NCI-H748 (cell line): ENCODE measurements around the gene SLC8A2.
A peak's percentile ranks its signal among the peaks of the same experiment; 100 is the strongest.
"Not testable (repeated sequence)": the region's sequence is repeated elsewhere in the genome, so short reads cannot be mapped to it uniquely, and the experiment has no call there.

Experiments
- DNase-seq: peaks from one replicate; lab custom pipeline; 2025; ENCODE audit not compliant: unreplicated experiment; lab: John Stamatoyannopoulos, UW

The SLC8A2 gene

GRCh38 chr19:47415953-47416642 is 55.6 kb downstream of the SLC8A2 start:
- DNase-seq = no peak

- DNase-seq = no peak
Measured at GRCh38 chr19:47414469-47414868, 57.2 kb downstream of the SLC8A2 start.

GRCh38 chr19:47413941-47414340 is 57.8 kb downstream of the SLC8A2 start:
- DNase-seq = no peak

DNA sequence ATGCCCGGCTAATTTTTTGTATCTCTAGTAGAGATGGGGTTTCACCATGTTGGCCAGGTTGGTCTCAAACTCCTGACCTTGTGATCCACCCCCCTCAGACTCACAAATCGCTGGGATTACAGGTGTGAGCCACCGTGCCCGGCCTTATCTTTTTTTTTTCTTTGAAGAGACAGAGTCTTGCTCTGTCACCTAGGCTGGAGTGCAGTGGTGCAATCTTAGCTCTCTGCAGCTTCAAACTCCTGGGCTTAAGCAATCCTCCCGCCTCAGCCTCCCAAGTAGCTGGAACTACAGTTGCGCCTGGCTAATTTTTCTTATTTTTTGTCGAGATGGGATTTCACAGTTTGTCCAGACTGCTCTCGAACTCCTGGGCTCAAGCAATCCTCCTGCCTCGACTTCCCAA is 60.0 kb downstream of the SLC8A2 start:
- not testable (repeated sequence) for DNase-seq

- peak; percentile 41 for DNase-seq
Measured at GRCh38 chr19:47411101-47411500, 60.6 kb downstream of the SLC8A2 start.

DNA sequence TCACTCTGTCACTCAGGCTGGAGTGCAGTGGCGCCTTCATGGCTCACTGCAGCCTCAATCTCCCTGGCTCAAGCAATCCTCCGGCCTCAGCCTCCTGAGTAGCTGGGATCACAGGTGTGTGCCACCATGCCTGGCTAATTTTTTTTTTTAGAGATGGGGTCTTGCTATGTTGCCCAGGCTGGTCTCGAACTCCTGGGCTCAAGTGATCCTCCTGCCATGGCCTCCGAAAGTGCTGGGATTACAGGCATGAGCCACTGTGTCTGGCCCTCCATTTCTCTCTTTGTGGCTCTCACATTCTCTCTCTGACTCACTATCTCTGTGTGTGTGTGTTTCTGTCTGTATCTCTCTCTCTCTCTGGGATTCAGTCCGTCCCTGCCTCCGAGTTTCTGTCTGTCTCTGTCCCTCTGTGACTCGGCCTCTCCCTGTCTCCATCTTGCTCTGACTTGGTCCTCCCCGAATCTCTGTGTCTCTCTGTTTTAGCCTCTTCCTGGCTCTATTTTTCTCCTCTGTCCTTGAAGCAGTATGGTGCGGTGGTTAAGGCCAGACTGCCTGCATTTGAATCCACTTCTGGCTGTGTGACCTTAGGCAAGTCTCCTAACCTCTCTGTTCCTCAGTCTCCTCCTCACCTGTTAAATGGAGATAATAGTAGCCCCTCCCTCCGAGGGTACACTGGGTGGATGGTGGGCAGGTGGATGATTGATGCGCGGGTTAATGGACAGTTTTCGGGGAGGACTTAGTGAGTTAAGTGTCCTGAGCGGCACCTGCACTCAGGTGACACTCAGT is 63.3 kb downstream of the SLC8A2 start:
- DNase-seq = no peak

GRCh38 chr19:47407417-47407774 is 64.3 kb downstream of the SLC8A2 start:
- peak; percentile 44 for DNase-seq

- peak; percentile 73 for DNase-seq
Measured at GRCh38 chr19:47406711-47407416, 64.8 kb downstream of the SLC8A2 start.

DNA sequence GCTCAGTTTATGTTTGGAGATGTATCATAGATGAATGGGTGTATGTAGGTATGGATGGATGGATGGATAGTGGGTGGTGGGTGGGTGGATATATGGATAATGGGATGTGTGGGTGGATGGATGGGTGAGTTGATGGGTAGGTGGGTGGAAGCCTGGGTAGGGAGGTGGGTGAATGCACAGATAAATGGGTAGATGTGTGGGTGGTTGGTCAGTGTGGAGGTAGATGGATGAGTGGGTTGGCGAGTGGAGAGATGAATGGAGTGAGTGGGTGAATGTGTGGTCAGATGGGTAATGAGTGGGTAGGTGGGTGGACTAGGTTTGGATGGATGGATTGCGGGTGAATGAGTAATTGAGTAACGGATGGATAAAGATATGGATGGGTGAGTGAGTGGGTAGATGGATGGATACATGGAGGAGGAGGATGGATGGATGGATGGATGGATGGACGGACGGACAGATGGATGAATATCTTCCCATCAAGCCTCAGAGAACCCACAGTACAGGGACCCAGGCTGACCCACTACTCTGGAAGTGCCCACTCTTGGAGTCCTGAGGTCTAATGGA is 65.8 kb downstream of the SLC8A2 start:
- no peak for DNase-seq

DNA sequence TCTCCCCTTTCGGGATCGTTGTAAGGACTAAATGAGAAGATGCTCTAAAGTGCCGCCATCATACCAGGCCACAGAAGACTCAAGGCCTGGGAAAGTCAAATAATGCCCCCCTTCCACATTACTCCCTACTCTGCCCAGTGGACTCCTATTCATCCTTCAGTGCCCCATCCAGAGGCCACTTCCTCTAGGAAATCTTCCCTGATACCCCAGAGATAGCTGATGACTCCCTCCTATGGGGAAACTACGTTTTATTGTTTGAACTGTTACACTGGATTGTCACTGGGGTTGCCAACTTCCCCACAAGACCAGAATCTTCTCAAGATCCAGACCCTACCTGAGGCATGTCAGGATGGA is 66.5 kb downstream of the SLC8A2 start:
- DNase-seq = no peak

GRCh38 chr19:47404334-47405196 is 67.1 kb downstream of the SLC8A2 start:
- DNase-seq = no peak

DNA sequence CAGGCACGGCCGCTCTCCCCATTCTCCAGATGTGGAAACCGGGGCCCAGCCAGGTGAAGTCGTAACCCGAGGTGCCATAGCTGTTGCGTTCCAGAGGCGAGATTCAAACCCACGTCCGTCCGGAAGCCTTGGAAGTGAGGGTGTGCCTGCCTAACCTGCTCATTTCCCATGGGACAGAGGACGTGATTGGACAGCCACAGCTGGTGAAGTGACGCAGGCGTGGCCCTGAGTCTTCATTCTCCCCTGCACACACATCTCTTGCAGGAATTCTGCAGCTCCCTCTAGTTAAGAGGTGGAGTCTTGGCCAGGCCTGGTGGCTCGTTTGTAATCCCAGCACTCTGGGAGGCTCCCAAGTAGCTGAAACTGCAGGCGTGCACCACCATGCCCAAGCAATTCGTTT is 69.2 kb downstream of the SLC8A2 start:
- no peak for DNase-seq

DNA sequence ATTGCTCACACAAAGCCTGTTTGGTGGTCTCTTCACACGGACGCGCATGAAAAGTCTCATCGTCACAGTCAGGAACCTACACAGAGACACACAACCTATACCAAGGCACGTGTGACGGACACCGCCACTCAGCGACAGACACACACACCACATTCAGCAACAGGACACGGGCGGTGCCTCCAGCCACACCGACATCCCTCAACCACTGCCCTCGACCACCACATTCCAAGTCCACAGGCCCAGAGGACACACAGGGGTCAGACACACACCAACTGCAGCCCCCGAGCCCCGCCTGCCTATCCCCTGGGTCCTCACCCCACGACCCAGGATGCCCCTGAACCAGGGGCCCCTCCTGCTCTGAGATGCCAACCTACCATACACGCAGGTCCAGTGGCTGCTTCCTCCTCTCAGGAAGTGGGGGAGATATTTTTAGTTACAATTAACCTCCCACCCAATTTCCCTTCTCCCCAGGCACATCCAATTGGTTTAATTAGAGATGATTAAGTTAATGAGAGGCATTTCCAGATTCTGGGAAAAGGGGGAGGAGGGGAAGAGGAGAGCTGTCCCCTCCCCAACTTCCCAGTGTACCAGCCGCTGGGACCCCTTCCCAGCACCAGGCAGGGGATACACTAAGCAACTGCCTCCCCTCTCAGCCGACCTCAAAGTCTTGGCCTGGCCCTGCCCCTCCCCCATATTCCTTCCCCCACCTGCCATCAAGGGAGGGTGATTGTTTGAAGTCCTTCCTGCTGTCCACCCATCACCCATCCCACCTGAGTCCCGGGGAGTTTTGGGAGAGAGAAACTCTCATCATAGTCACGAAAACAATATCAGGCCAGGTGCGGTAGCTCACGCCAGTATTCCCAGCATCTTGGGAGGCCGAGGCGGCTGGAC is 72.7 kb downstream of the SLC8A2 start:
- no peak for DNase-seq

DNA sequence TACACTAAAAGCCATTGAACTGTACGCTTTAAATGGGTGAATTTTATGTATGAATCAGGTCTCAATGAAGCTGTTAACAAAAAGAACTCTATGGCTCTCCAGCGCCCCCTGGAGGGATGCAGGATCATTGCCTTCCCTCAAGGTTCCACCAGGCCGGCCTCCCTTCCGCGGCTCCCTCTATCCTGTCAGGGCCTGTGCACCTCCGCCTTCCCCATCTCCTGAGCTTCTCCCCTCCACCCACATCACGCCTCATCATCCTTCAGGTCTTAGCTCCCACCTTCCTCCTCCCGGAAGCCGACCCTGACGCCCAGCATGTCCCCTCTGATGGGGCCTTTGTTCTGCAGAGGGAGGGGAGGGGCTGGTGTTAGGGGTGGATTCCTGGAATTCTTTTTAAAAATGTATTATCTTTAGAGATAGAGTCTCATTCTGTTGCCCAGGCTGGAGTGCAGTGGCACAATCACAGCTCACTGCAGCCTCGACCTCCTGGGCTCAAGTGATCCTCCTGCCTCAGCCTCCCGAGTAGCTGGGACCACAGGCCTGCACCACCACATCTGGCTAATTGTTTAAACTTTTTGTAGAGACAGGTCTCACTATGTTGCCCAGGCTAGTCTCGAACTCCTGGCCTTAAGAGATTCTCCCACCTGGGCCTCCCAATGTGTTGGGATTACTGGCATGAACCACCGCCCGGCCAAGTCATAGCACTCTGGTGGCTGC is 80.0 kb downstream of the SLC8A2 start:
- DNase-seq = peak; percentile 71

- DNase-seq = no peak
Measured at GRCh38 chr19:47390533-47391488, 80.9 kb downstream of the SLC8A2 start.

- peak; percentile 26 for DNase-seq
Measured at GRCh38 chr19:47389150-47389556, 82.5 kb downstream of the SLC8A2 start.

DNA sequence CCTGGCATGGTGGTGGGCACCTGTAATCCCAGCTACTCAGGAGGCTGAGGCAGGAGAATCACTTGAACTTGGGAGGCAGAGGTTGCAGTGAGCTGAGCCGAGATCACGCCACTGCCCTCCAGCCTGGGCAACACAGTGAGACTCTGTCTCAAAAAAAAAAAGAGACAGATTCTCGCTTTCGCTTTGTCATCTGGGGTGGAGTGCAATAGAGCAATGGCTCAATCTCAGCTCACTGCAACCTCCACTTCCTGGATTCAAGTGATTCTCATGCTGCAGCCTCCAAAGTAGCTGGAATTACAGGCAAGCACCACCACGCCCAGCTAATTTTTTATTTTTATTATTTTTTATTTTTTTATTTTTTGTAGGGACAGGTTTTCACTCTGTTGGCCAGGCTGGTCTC is 83.0 kb downstream of the SLC8A2 start:
- not testable (repeated sequence) for DNase-seq

GRCh38 chr19:47387623-47388022 is 84.1 kb downstream of the SLC8A2 start:
- not testable (repeated sequence) for DNase-seq
